Measurements from ENCODE around the gene FBXO47. TPM values are rescaled to one million over a fixed set of nuclear protein-coding genes. Genes with fewer than 3 reads are reported as not detected.
"Not testable (repeated sequence)": the region's sequence is repeated elsewhere in the genome, so short reads cannot be mapped to it uniquely, and the experiment has no call there.

The FBXO47 gene
- total and polyA plus RNA-seq, 7 donors: 0.03 TPM; not detected in 6

DNA sequence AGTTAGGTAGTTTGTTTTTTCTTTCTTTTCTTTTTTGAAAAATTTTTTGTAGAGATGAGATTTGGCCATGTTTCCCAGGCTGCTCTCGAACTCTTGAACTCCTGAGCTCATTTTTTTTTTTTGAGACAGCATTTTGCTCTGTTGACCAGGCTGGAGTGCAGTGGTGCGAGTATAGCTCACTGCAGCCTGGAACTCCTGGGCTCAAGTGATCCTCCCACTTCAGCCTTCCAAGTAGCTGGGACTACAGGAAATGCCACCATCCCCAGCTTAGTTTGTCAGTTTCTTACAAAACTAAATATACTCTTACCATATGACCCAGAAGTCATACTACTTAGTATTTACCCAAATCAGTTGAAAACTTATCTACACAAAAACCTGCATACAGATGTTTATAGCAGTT lies 14.4 kb upstream of the FBXO47 start:
- no peaks in the 10 kb centered on the region for H3K9me3 ChIP-seq
- intact Hi-C loops (cut with DNase I): loop anchor here (2.0 to 5.0 kb wide), 2 partner anchors 261 to 263 kb away; no protein-coding TSS in a partner anchor
- H3K4me1 ChIP-seq: no peaks in the 10 kb centered on the region
- no peaks in the 10 kb centered on the region for H3K36me3 ChIP-seq (ENCODE audit: insufficient read depth in 1 of 2, low read depth in 1 of 2)
- no peak for ATAC-seq
- no peak for DNase-seq
- TF ChIP-seq, protein P1, sequence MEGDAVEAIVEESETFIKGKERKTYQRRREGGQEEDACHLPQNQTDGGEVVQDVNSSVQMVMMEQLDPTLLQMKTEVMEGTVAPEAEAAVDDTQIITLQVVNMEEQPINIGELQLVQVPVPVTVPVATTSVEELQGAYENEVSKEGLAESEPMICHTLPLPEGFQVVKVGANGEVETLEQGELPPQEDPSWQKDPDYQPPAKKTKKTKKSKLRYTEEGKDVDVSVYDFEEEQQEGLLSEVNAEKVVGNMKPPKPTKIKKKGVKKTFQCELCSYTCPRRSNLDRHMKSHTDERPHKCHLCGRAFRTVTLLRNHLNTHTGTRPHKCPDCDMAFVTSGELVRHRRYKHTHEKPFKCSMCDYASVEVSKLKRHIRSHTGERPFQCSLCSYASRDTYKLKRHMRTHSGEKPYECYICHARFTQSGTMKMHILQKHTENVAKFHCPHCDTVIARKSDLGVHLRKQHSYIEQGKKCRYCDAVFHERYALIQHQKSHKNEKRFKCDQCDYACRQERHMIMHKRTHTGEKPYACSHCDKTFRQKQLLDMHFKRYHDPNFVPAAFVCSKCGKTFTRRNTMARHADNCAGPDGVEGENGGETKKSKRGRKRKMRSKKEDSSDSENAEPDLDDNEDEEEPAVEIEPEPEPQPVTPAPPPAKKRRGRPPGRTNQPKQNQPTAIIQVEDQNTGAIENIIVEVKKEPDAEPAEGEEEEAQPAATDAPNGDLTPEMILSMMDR (IDR thresholded peaks at IDR 0.05): no peak
- H3K27ac ChIP-seq: peak overlapping the region; percentile 6
- H3K4me3 ChIP-seq: no peak overlapping the region
- no peaks in the 10 kb centered on the region for H3K27me3 ChIP-seq (ENCODE audit: insufficient read depth in 3 of 3, low read length in 2 of 3)
- 43 to 58% (median 57%) methylated on average over 2 of the region's 2 CpGs for WGBS, 3 donors

- intact Hi-C loops (cut with DNase I): loop anchor here in 1 of 2 donors (5.0 kb wide), 1 partner anchor 262 kb away; no protein-coding TSS in a partner anchor
- Histone ChIP-seq H3K4me3 (no peak overlapping the region), H3K9me3 (no peaks in the 10 kb centered on the region), H3K27ac (no peak overlapping the region), H3K4me1 (no peaks in the 10 kb centered on the region), H3K36me3 (ENCODE audit: insufficient read depth in 1 of 2, low read depth in 1 of 2) (no peaks in the 10 kb centered on the region), H3K27me3 (ENCODE audit: insufficient read depth in 3 of 3, low read length in 2 of 3) (no peaks in the 10 kb centered on the region)
- 21 to 34% (median 24%) methylated on average over 3 of the region's 3 CpGs for WGBS, 3 donors
- ATAC-seq (no peak), DNase-seq (no peak)
- TF ChIP-seq, protein P1 (IDR thresholded peaks at IDR 0.05): no peak
Observed at GRCh38 chr17:38980490-38981217, 13.5 kb upstream of the FBXO47 start.

GRCh38 chr17:38978180-38978579 lies 11.0 kb upstream of the FBXO47 start:
- Histone ChIP-seq H3K27me3 (ENCODE audit: insufficient read depth in 3 of 3, low read length in 2 of 3) (no peaks in the 10 kb centered on the region), H3K36me3 (ENCODE audit: insufficient read depth in 1 of 2, low read depth in 1 of 2) (no peaks in the 10 kb centered on the region), H3K4me3 (no peak overlapping the region), H3K27ac (no peak overlapping the region), H3K4me1 (no peaks in the 10 kb centered on the region), H3K9me3 (no peaks in the 10 kb centered on the region)
- intact Hi-C loops (cut with DNase I): no loop called here
- ATAC-seq (no peak), DNase-seq (no peak)
- TF ChIP-seq, protein P1 (IDR thresholded peaks at IDR 0.05): no peak
- 93 to 96% (median 94%) methylated on average over 4 of the region's 4 CpGs for WGBS, 3 donors

DNA sequence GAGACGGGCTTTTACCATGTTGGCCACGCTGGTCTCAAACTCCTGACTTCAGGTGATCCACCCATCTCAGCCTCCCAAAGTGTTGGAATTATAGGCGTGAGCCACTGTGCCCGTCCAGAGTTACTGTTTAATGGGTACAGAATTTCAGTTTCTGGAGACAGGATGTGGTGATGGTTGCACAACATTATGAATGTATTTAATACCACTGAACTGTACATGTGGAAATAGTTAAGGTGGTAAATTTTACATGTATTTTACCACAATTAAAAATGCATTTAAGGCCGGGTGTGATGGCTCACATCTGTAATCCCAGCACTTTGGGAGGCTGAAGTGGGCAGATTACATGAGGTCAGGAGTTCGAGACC lies 9.0 kb upstream of the FBXO47 start:
- H3K4me1 ChIP-seq; H3K4me3 ChIP-seq; H3K36me3 ChIP-seq (ENCODE audit: insufficient read depth in 1 of 2, low read depth in 1 of 2); DNase-seq; H3K27me3 ChIP-seq (ENCODE audit: insufficient read depth in 3 of 3, low read length in 2 of 3); H3K9me3 ChIP-seq; intact Hi-C loops (cut with DNase I); ATAC-seq; H3K27ac ChIP-seq: not testable (repeated sequence)
- WGBS, 3 donors: 66 to 81% (median 73%) methylated on average over 6 of the region's 6 CpGs

- Histone ChIP-seq H3K9me3 (no peaks in the 10 kb centered on the region), H3K27me3 (ENCODE audit: insufficient read depth in 3 of 3, low read length in 2 of 3) (no peaks in the 10 kb centered on the region), H3K4me3 (no peak overlapping the region), H3K27ac (no peak overlapping the region), H3K36me3 (ENCODE audit: insufficient read depth in 1 of 2, low read depth in 1 of 2) (no peaks in the 10 kb centered on the region), H3K4me1 (peaks cover 7% of the 10 kb centered on the region)
- TF ChIP-seq, protein P1 (IDR thresholded peaks at IDR 0.05): no peak
- ATAC-seq (no peak), DNase-seq (no peak)
- WGBS, 3 donors: 84 to 88% (median 87%) methylated on average over 5 of the region's 5 CpGs
- intact Hi-C loops (cut with DNase I): no loop called here
Observed at GRCh38 chr17:38970804-38971203, 3.6 kb upstream of the FBXO47 start.

All from psoas muscle (tissue), 8 donors.